ENCODE data around the gene DOCK9. TPM values are rescaled to one million over a fixed set of nuclear protein-coding genes. Genes with fewer than 3 reads are reported as not detected.
"Not testable (repeated sequence)": the region's sequence is repeated elsewhere in the genome, so short reads cannot be mapped to it uniquely, and the experiment has no call there.

DOCK9 gene
- total RNA-seq, 3 donors from 2014 or later: 25.8 to 34.9 (median 28.4) TPM

DNA sequence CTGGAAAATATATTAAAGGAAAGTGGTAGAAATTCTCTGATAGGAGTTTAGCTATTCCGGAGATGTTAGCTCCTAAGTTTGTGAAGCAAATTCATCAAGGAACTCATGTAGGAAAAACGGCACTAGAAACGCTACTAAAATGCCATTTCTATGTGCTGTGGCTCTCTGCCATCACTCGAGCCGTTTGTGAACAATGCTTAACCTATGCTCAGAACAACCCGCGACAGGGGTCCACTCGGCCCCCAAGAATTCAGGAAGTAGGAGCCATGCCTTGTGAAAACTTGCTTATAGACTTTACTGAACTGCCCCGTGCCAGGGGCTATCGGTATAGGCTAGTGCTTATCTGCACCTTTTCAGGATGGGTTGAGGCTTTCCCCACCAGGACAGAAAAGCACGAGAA, 211.2 kb downstream of the DOCK9 start:
- Mint-ChIP-seq H3K4me3 (no peak overlapping the region), H3K27me3 (ENCODE audit: low read depth) (peaks cover 3% of the 10 kb centered on the region), H3K9me3 (peaks cover 10% of the 10 kb centered on the region), H3K36me3 (ENCODE audit: insufficient read depth) (no peaks in the 10 kb centered on the region), H3K4me1 (ENCODE audit: low read depth) (no peaks in the 10 kb centered on the region)
- DNase-seq (no peak), ATAC-seq (no peak)

DNA sequence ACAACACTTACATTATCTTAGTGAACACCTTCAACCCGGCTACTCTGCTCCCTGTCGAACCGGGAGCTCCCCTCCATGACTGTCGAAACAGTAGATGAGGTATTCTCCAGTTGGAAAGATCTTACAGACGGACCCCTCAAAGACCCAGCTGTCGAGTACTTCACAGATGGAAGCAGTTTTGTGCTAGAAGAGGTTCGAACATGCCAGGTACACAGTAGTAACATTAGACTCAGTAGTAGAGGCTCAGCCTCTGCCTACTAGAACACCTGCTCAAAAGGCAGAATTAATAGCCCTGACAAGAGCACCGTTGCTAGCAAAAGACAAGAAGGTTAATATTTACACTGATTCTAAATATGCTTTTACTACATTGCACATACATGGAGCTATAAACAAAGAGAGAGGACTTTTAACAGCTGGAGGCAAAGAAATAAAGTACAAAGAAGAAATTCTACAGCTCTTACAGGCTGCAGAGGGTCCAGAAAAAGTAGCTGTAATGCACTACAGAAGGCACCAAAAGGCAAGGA, 211.8 kb downstream of the DOCK9 start:
- no peak for ATAC-seq
- DNase-seq: no peak
- H3K4me1 Mint-ChIP-seq (ENCODE audit: low read depth): no peaks in the 10 kb centered on the region
- no peaks in the 10 kb centered on the region for H3K36me3 Mint-ChIP-seq (ENCODE audit: insufficient read depth)
- peaks cover 10% of the 10 kb centered on the region for H3K9me3 Mint-ChIP-seq
- H3K4me3 Mint-ChIP-seq: no peak overlapping the region
- peaks cover 3% of the 10 kb centered on the region for H3K27me3 Mint-ChIP-seq (ENCODE audit: low read depth)

DNA sequence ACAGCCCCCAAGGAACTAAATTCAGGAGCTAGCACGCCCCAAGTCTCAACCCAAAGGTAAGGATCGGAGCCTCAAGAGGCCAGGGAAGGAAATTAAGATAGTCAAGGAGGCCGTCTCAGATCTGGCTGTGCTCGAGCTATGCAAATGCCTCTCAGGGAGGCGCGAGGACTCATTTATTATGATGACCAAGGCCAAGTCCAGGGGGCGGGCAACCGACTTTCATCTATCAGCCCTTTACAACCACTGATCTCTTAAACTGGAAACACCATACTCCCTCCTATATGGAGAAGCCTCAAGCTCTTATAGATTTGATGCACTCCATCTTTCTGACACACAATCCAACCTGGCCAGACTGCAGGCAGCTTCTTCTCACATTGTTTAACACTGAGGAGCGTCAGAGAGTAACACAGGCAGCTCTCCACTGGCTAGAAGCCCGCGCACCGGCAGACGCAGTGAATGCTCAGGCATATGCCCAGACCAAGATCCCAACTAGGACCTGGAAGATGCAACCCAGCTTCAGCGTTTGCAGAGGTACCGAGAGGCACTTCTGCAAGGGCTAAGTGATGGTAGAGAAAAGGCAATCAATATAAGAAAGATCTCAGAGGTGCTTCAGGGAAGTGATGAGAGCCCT, 215.8 kb downstream of the DOCK9 start:
- Mint-ChIP-seq H3K36me3 (ENCODE audit: insufficient read depth) (no peaks in the 10 kb centered on the region), H3K4me1 (ENCODE audit: low read depth) (no peaks in the 10 kb centered on the region), H3K4me3 (no peak overlapping the region), H3K27me3 (ENCODE audit: low read depth) (no peaks in the 10 kb centered on the region), H3K9me3 (peaks cover 6% of the 10 kb centered on the region)
- DNase-seq: no peak
- ATAC-seq: no peak

DNA sequence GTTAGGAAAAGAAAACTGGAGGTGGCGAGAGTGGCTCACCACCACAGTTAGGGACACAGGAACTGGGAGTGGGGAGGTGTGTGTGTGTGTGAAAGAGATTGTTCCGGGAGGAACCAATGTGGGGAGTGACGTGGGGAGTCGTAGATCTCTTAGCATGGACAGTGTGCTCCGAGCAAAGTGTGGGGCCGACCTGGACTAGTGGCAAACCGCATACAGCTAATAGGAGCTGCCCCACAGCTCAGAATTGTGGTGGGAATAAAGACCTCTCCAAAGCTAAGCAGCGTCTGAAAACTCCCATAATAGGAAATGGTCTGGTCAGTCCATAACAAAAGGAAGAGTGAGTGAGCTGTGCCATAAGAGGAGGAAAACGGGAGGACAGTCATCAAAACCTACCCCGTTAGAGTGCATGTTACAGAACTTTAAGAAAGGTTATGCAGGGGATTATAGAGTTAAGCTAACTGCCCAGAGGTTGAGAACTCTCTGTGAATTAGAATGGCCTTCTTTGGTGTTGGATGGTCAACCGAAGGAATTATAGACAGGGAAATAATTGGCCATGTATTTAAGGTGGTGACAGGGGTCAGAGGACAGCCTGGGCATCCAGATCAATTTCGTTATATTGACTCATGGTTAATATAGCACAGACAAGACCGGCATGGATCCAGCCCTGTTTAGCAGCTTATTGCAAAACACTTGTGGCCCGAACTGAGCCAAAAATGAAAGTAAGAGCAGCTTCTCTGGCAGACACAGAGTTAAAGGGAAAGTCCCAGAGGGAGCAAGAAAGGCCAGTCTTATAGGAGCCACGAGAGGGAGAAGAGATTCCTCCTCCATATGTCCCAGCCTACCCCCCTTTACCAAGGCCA, 216.5 kb downstream of the DOCK9 start:
- DNase-seq: no peak
- Mint-ChIP-seq H3K4me3 (no peak overlapping the region), H3K9me3 (peaks cover 6% of the 10 kb centered on the region), H3K4me1 (ENCODE audit: low read depth) (no peaks in the 10 kb centered on the region), H3K27me3 (ENCODE audit: low read depth) (no peaks in the 10 kb centered on the region), H3K36me3 (ENCODE audit: insufficient read depth) (no peaks in the 10 kb centered on the region)
- ATAC-seq: no peak

DNA sequence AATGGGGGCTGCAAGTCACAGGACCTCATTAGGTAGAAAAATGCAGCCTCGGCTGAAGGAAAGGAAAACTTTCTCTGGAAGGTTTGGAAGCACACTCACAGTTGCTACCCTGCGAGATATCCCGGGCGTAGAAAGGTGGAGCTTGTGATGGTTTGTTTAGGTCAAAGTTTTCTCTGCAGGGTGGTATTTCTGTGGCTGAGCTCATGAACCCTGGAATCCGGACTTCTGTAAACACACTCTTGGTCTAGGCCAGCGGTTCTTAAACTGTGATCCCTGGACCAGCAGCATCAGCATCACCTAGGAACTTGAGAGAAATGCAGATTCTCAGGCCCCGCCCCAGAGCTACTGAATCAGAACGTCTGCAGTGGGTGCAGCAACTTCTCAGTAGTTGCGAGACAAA, 222.1 kb downstream of the DOCK9 start:
- H3K36me3 Mint-ChIP-seq (ENCODE audit: insufficient read depth): no peaks in the 10 kb centered on the region
- H3K4me1 Mint-ChIP-seq (ENCODE audit: low read depth): peaks cover 2% of the 10 kb centered on the region
- no peak for DNase-seq
- H3K9me3 Mint-ChIP-seq: peaks cover 16% of the 10 kb centered on the region
- no peak overlapping the region for H3K4me3 Mint-ChIP-seq
- H3K27me3 Mint-ChIP-seq (ENCODE audit: low read depth): peaks cover 42% of the 10 kb centered on the region
- ATAC-seq: no peak

DNA sequence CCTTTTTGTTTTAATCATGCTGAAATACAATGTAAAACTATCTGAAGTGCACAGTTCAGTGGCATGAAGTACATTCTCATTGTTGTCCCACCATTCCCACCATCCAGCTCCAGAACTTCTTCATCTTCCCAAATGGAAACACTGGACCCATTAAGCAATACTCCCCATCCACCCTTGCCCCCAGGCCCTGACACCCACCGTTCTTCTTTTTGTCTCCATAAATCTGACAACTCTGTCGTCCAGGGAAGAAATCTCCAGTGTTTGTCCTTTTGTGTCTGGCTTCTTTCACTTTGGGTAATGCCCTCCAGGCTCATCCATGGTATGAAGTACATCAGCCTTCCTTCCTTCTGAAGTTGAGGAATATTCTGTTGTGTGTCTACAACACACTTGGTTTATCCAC, 222.7 kb downstream of the DOCK9 start:
- Mint-ChIP-seq H3K4me1 (ENCODE audit: low read depth) (peaks cover 2% of the 10 kb centered on the region), H3K36me3 (ENCODE audit: insufficient read depth) (no peaks in the 10 kb centered on the region), H3K27me3 (ENCODE audit: low read depth) (peaks cover 48% of the 10 kb centered on the region), H3K9me3 (peaks cover 11% of the 10 kb centered on the region), H3K4me3 (no peak overlapping the region)
- ATAC-seq (no peak), DNase-seq (no peak)

DNA sequence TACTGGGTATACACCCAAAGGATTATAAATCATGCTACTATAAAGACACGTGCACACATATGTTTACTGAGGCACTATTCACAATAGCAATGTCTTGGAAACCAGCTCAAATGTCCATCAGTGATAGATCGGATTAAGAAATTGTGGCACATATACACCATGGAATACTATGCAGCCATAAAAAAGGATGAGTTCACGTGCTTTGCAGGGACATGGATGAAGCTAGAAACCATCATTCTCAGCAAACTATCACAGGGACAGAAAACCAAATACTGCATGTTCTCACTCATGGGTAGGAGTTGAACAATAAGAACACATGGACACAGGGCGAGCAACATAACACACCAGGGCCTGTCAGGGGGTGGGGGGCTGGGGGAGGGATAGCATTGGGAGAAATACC, 223.4 kb downstream of the DOCK9 start:
- H3K4me3 Mint-ChIP-seq; H3K36me3 Mint-ChIP-seq (ENCODE audit: insufficient read depth); DNase-seq; ATAC-seq; H3K4me1 Mint-ChIP-seq (ENCODE audit: low read depth): not testable (repeated sequence)
- Mint-ChIP-seq H3K9me3 (peaks cover 10% of the 10 kb centered on the region), H3K27me3 (ENCODE audit: low read depth) (peaks cover 52% of the 10 kb centered on the region)

DNA sequence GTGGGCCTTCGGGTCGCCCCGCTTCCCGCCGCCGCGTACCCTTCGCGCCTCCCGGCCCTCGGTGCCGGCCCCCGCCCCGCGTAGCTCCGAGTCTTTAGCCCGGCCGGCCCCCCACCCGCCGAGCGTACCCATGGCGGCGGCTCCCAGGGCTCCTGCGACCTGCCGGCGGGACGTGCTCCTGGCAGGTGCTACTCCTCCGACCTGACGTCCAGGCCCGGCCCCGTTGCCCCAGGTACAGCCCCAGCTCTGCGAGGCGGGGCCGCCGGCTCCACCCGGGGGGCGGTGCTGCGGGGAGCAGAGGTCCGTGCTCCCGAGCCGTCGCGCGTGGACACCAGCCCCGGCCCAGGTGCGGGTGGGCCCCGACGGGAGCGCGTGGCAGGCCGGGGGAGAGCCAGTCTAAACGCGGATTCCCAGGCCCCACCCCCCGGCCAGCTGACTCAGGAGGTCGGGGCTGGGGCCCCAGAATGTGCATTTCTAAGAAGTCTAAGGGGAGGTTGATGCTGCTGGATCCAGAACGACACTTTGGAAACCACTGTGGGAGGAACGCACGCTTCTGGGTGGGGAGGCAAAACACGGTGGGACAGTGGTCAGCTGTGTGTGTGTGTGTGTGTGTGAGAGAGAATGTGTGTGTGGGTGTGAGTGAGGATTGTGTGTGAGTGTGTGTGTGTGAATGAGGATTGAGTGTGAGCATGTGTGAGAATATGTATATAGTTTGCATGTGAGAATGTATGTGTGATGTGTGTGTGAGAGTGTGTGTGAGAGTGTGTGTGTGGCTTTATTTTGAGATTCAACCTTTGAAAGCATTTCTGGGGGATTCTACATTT, 225.2 kb downstream of the DOCK9 start, which contains the start of gene SLC15A1:
Gene SLC15A1, minus strand, starts transcription at position 206 of the 824 bp plus-strand sequence. Its CDS starts 74 bp downstream, at position 132.
- peaks cover 2% of the 10 kb centered on the region for H3K4me1 Mint-ChIP-seq (ENCODE audit: low read depth)
- ATAC-seq (peak; percentile 25 to 46), DNase-seq (no peak)
- no peak within 1 kb of the TSS for H3K4me3 Mint-ChIP-seq
- H3K36me3 Mint-ChIP-seq (ENCODE audit: insufficient read depth): no peaks in the 10 kb centered on the region
- peaks cover 62% of the 10 kb centered on the region for H3K27me3 Mint-ChIP-seq (ENCODE audit: low read depth)
- H3K9me3 Mint-ChIP-seq: peaks cover 10% of the 10 kb centered on the region

DNA sequence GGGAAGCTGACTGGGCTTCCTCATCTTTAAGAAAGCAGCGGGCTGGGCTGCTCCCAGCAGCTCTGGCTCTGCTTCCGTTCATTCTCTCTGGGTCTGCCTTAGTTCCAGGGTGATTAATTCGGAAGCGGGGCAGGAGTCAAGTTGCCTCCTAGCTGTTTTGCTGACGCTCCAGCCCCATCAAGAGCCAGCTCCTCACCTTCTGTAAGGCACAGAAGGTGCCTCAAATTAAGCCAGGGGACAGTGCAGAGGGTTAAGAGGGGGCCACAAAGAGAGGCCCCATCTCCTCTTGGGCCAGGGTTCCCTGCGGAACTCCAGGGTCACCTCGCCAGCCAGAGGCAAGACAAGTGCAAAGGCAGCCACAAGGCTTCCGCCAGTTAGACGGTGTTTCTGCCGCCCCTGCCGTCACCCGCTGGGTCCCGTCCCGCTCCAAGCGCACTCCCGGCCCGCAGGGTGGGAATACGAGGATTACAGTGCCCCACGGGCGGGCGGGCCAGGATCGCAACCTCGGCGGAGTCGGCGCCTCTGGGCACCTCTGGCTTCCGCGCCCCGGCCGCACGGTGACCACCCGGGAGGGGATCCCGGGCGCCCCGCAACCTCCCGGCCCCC, 225.9 kb downstream of the DOCK9 start:
- Mint-ChIP-seq H3K9me3 (peaks cover 10% of the 10 kb centered on the region), H3K27me3 (ENCODE audit: low read depth) (peaks cover 65% of the 10 kb centered on the region), H3K4me1 (ENCODE audit: low read depth) (peaks cover 2% of the 10 kb centered on the region), H3K36me3 (ENCODE audit: insufficient read depth) (no peaks in the 10 kb centered on the region), H3K4me3 (no peak overlapping the region)
- ATAC-seq (peak; percentile 28 to 35), DNase-seq (no peak)

DNA sequence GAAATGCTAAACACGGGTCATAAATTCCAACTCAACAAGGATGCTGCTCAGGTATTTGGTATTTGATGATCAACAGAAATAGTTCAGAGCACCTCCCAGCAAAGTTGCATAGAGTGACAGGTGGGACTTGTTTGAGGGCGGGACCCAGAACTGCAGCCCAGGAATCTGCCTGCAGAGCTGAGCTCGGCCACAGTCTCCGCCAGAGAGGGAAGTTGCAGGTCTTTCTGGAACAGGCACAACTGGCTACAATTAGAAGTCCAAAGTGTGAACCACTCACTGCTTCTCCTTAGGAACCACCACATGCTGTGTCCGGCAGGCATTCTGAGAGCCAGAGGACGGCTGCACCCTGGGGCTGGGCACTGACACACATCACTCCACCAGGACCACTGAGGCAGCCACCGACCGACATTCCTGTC, 226.5 kb downstream of the DOCK9 start:
- Mint-ChIP-seq H3K4me1 (ENCODE audit: low read depth) (peaks cover 2% of the 10 kb centered on the region), H3K36me3 (ENCODE audit: insufficient read depth) (no peaks in the 10 kb centered on the region), H3K4me3 (no peak overlapping the region), H3K27me3 (ENCODE audit: low read depth) (peaks cover 65% of the 10 kb centered on the region), H3K9me3 (peaks cover 10% of the 10 kb centered on the region)
- no peak for ATAC-seq
- DNase-seq: no peak

DNA sequence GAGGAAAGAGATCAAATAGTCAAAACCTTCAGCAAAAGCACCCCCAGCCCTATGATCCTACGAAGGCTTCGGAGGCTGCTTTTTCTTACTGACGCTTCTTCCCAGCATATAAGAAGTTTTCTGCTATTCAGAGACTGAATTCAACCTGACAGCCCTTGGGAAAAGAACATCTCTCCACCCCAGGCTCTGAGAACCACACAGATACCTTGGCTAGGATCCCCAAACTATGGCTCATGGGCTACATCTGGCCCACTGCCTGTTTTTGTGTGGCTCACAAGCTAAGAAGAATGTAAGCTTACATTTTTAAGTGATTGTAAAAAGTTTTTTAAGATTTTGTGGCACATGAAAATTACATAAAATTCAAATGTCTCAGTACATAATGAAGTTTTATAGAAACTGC, 228.4 kb downstream of the DOCK9 start:
- peaks cover 9% of the 10 kb centered on the region for H3K9me3 Mint-ChIP-seq

DNA sequence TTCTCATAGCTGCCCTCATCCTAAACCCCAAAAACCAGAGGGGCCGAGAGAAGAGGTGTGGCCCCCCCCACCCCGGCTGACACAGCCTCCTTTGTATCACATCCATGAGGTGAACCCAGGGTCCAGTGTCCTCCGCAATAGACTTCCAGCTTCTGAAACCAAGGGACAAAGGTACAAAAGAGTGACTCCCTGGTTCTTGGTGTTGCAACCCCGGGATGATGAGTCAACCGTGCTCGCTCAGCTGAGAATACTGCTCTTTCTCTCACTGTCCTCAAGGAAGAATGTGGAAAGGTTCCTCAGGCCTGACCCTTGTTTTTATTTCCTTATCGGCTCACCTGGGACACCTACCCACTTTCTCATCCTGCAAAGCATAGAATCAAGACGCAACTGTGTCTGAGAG, 230.9 kb downstream of the DOCK9 start:
- H3K36me3 Mint-ChIP-seq (ENCODE audit: insufficient read depth): no peaks in the 10 kb centered on the region
- peaks cover 2% of the 10 kb centered on the region for H3K4me1 Mint-ChIP-seq (ENCODE audit: low read depth)
- no peak overlapping the region for H3K4me3 Mint-ChIP-seq
- ATAC-seq: no peak
- DNase-seq: no peak
- H3K27me3 Mint-ChIP-seq (ENCODE audit: low read depth): peaks cover 35% of the 10 kb centered on the region
- H3K9me3 Mint-ChIP-seq: no peaks in the 10 kb centered on the region

More for the DNA sequence above, 228.4 kb downstream of the DOCK9 start:
- Mint-ChIP-seq H3K4me3 (no peak overlapping the region), H3K36me3 (ENCODE audit: insufficient read depth) (no peaks in the 10 kb centered on the region), H3K4me1 (ENCODE audit: low read depth) (peaks cover 2% of the 10 kb centered on the region), H3K27me3 (ENCODE audit: low read depth) (peaks cover 53% of the 10 kb centered on the region)
- DNase-seq: no peak
- no peak for ATAC-seq
